ENCODE data around the gene ILK. TPM values are rescaled to one million over a fixed set of nuclear protein-coding genes. Genes with fewer than 3 reads are reported as not detected.

ILK gene
- total RNA-seq, 5 donors from 2014 or later (not counting 1 experiment from before 2014, with no cell fraction given), result 49.3 to 111 (median 99.4) TPM

GRCh38 chr11:6636480-6636879, 32.9 kb downstream of the ILK start:
- peaks cover 4 to 7% of the 10 kb centered on the region in 2 donors for H3K36me3 ChIP-seq (ENCODE audit: control insufficient read depth in 2 of 2, extremely low read depth in 1 of 2, insufficient read depth in 1 of 2, low read length in 1 of 2)
- H3K4me3 ChIP-seq (ENCODE audit: control insufficient read depth in 1 of 2, extremely low read depth in 1 of 2, low read length in 1 of 2), result no peak overlapping the region
- CTCF ChIA-PET, result no interaction called here
- Mint-ChIP-seq H3K9me3 (no peaks in the 10 kb centered on the region), H3K4me1 (peaks cover 0 to 6% (median 0%) of the 10 kb centered on the region in 3 donors), H3K4me3 (no peak overlapping the region), H3K36me3 (peaks cover 4% of the 10 kb centered on the region), H3K27ac (no peak overlapping the region), H3K27me3 (no peaks in the 10 kb centered on the region)
- H3K4me1 ChIP-seq (ENCODE audit: control insufficient read depth in 1 of 2, extremely low read depth in 1 of 2, insufficient read depth in 2 of 2, low read length in 2 of 2), result no peaks in the 10 kb centered on the region
- POLR2A ChIA-PET, result no interaction called here
- H3K27me3 ChIP-seq (replicated peaks in 1 of 2; ENCODE audit: control insufficient read depth in 2 of 2, extremely low read depth in 1 of 2, insufficient read depth in 2 of 2, low read length in 1 of 2), result peaks cover 0 to 13% of the 10 kb centered on the region in 2 experiments
- ATAC-seq (replicated peaks in 1 of 4) (no peak), DNase-seq (no peak)
- H3K27ac ChIP-seq (ENCODE audit: low read length), result no peak overlapping the region
- H3K9me3 ChIP-seq, result no peaks in the 10 kb centered on the region
- WGBS (ENCODE audit: insufficient coverage), result 87% methylated on average over 3 of the region's 3 CpGs

DNA sequence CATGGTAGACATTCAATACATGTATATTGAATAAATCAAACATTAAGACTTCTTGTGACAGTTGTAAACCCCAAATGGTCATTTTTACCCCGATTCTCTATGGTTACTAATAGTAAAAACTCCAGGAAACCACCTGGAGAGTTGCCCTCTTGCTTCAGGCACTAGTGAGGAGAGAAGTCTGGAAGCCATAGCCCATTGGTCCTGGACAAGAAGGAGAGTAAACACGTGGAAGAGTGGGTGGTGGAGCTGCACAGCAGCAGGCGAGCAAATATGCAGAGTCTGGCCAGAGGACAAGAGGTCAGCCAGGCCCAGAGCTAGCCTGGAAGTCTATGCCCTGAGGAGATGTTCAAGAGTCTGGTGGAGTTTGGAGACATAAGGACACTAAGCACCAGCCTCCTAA, 34.3 kb downstream of the ILK start:
- ATAC-seq (replicated peaks in 1 of 4) (no peak), DNase-seq (no peak)
- ChIA-PET CTCF (no interaction called here), POLR2A (no interaction called here)
- Mint-ChIP-seq H3K27ac (no peak overlapping the region), H3K4me3 (no peak overlapping the region), H3K9me3 (no peaks in the 10 kb centered on the region), H3K36me3 (peaks cover 3% of the 10 kb centered on the region), H3K4me1 (peaks cover 0 to 6% (median 0%) of the 10 kb centered on the region in 3 donors), H3K27me3 (no peaks in the 10 kb centered on the region)
- Histone ChIP-seq H3K4me1 (ENCODE audit: control insufficient read depth in 1 of 2, extremely low read depth in 1 of 2, insufficient read depth in 2 of 2, low read length in 2 of 2) (peaks cover 0 to 2% of the 10 kb centered on the region in 2 experiments), H3K4me3 (ENCODE audit: control insufficient read depth in 1 of 2, extremely low read depth in 1 of 2, low read length in 1 of 2) (no peak overlapping the region), H3K27ac (ENCODE audit: low read length) (no peak overlapping the region), H3K9me3 (no peaks in the 10 kb centered on the region), H3K36me3 (ENCODE audit: control insufficient read depth in 2 of 2, extremely low read depth in 1 of 2, insufficient read depth in 1 of 2, low read length in 1 of 2) (peaks cover 2 to 4% of the 10 kb centered on the region in 2 donors), H3K27me3 (replicated peaks in 1 of 2; ENCODE audit: control insufficient read depth in 2 of 2, extremely low read depth in 1 of 2, insufficient read depth in 2 of 2, low read length in 1 of 2) (peaks cover 0 to 16% of the 10 kb centered on the region in 2 experiments)
- WGBS (ENCODE audit: insufficient coverage), result no CpG with 5 or more reads among the region's 3 CpGs

GRCh38 chr11:6638429-6638828, 34.9 kb downstream of the ILK start:
- Histone ChIP-seq H3K27ac (ENCODE audit: low read length) (no peak overlapping the region), H3K4me1 (ENCODE audit: control insufficient read depth in 1 of 2, extremely low read depth in 1 of 2, insufficient read depth in 2 of 2, low read length in 2 of 2) (peaks cover 2 to 5% of the 10 kb centered on the region in 2 experiments), H3K4me3 (ENCODE audit: control insufficient read depth in 1 of 2, extremely low read depth in 1 of 2, low read length in 1 of 2) (no peak overlapping the region), H3K36me3 (ENCODE audit: control insufficient read depth in 2 of 2, extremely low read depth in 1 of 2, insufficient read depth in 1 of 2, low read length in 1 of 2) (peaks cover 2 to 4% of the 10 kb centered on the region in 2 donors), H3K9me3 (no peaks in the 10 kb centered on the region), H3K27me3 (replicated peaks in 1 of 2; ENCODE audit: control insufficient read depth in 2 of 2, extremely low read depth in 1 of 2, insufficient read depth in 2 of 2, low read length in 1 of 2) (peaks cover 0 to 16% of the 10 kb centered on the region in 2 experiments)
- Mint-ChIP-seq H3K4me1 (peaks cover 0 to 6% (median 0%) of the 10 kb centered on the region in 3 donors), H3K4me3 (no peak overlapping the region), H3K9me3 (no peaks in the 10 kb centered on the region), H3K36me3 (peaks cover 3% of the 10 kb centered on the region), H3K27ac (no peak overlapping the region), H3K27me3 (no peaks in the 10 kb centered on the region)
- DNase-seq (no peak), ATAC-seq (replicated peaks in 1 of 4) (no peak)
- CTCF ChIA-PET, result interaction anchor here (0.7 to 0.9 kb wide), 3 partner anchors 29 to 897 kb away, joined by 3 to 4 read pairs (median 4); no protein-coding TSS in a partner anchor
- WGBS (ENCODE audit: insufficient coverage), result 100% methylated on average over 2 of the region's 4 CpGs
- POLR2A ChIA-PET, result no interaction called here

GRCh38 chr11:6640036-6640984, 36.7 kb downstream of the ILK start:
- WGBS (ENCODE audit: insufficient coverage), result 97% methylated on average over 30 of the region's 36 CpGs
- no peak for ATAC-seq (replicated peaks in 1 of 4)

DNA sequence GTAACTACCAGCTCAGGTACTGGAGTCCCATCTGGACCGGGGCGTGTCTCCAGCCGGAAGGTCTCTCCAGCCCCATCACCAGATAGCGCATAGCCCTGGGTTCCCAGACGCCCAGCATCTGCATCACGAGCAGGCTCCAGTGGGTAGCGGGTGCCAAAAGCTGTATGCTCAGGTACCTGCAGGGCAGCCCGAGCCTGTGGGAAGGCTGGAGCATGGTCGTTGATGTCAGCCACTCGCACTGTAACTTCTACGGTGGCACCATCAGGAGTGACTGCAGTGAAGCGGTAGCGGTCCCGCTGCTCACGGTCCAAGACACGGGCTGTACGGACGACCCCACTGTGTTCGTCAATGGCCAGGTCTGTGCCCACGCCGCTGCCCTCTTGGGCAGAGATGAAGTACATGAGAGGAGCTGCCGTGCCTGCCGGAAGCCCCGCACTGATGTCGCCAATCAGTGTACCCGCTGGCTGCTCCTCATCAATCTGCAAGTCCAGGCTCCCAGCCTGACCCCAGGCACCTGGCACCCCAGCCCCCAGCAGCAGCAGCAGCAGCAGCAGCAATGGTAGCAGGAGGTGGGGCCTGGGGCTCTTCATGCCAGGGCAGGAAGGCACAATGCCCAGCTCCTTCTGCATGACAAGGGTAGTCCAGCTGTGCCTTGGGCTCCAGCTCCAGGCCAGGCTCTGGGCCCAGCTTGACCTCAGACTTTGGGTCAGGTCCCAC, 37.6 kb downstream of the ILK start:
- Mint-ChIP-seq H3K27me3 (no peaks in the 10 kb centered on the region), H3K4me3 (no peak overlapping the region), H3K27ac (no peak overlapping the region), H3K36me3 (peaks cover 3% of the 10 kb centered on the region), H3K9me3 (no peaks in the 10 kb centered on the region), H3K4me1 (peaks cover 0 to 6% (median 0%) of the 10 kb centered on the region in 3 donors)
- 91% methylated on average over 25 of the region's 26 CpGs for whole genome bisulfite sequencing (ENCODE audit: insufficient coverage)
- no peak overlapping the region for H3K4me3 ChIP-seq (ENCODE audit: control insufficient read depth in 1 of 2, extremely low read depth in 1 of 2, low read length in 1 of 2)
- ATAC-seq (replicated peaks in 1 of 4), result no peak
- POLR2A ChIA-PET, result no interaction called here
- peaks cover 2 to 4% of the 10 kb centered on the region in 2 donors for H3K36me3 ChIP-seq (ENCODE audit: control insufficient read depth in 2 of 2, extremely low read depth in 1 of 2, insufficient read depth in 1 of 2, low read length in 1 of 2)
- H3K27me3 ChIP-seq (replicated peaks in 1 of 2; ENCODE audit: control insufficient read depth in 2 of 2, extremely low read depth in 1 of 2, insufficient read depth in 2 of 2, low read length in 1 of 2), result peaks cover 0 to 16% of the 10 kb centered on the region in 2 experiments
- no peak overlapping the region for H3K27ac ChIP-seq (ENCODE audit: low read length)
- no peak for DNase-seq
- H3K9me3 ChIP-seq, result no peaks in the 10 kb centered on the region
- H3K4me1 ChIP-seq (ENCODE audit: control insufficient read depth in 1 of 2, extremely low read depth in 1 of 2, insufficient read depth in 2 of 2, low read length in 2 of 2), result peaks cover 9 to 25% of the 10 kb centered on the region in 2 experiments
- CTCF ChIA-PET, result no interaction called here

More at GRCh38 chr11:6640036-6640984, 36.7 kb downstream of the ILK start:
- Histone ChIP-seq H3K27me3 (replicated peaks in 1 of 2; ENCODE audit: control insufficient read depth in 2 of 2, extremely low read depth in 1 of 2, insufficient read depth in 2 of 2, low read length in 1 of 2) (peaks cover 0 to 16% of the 10 kb centered on the region in 2 experiments), H3K27ac (ENCODE audit: low read length) (no peak overlapping the region), H3K36me3 (ENCODE audit: control insufficient read depth in 2 of 2, extremely low read depth in 1 of 2, insufficient read depth in 1 of 2, low read length in 1 of 2) (peaks cover 2 to 4% of the 10 kb centered on the region in 2 donors), H3K4me1 (ENCODE audit: control insufficient read depth in 1 of 2, extremely low read depth in 1 of 2, insufficient read depth in 2 of 2, low read length in 2 of 2) (peaks cover 2 to 17% of the 10 kb centered on the region in 2 experiments), H3K4me3 (ENCODE audit: control insufficient read depth in 1 of 2, extremely low read depth in 1 of 2, low read length in 1 of 2) (no peak overlapping the region), H3K9me3 (no peaks in the 10 kb centered on the region)
- ChIA-PET CTCF (interaction anchor here in 1 of 2 donors (0.6 kb wide), 1 partner anchor 144 kb away, joined by 3 read pairs; no protein-coding TSS in a partner anchor), POLR2A (interaction anchor here in 1 of 2 donors (1.0 kb wide), 1 partner anchor 21 kb away, joined by 4 read pairs; the partner anchor contains the start of gene TPP1)
- Mint-ChIP-seq H3K4me1 (peaks cover 0 to 6% (median 0%) of the 10 kb centered on the region in 3 donors), H3K9me3 (no peaks in the 10 kb centered on the region), H3K27ac (no peak overlapping the region), H3K36me3 (peaks cover 3% of the 10 kb centered on the region), H3K27me3 (no peaks in the 10 kb centered on the region), H3K4me3 (no peak overlapping the region)
- DNase-seq, result no peak

DNA sequence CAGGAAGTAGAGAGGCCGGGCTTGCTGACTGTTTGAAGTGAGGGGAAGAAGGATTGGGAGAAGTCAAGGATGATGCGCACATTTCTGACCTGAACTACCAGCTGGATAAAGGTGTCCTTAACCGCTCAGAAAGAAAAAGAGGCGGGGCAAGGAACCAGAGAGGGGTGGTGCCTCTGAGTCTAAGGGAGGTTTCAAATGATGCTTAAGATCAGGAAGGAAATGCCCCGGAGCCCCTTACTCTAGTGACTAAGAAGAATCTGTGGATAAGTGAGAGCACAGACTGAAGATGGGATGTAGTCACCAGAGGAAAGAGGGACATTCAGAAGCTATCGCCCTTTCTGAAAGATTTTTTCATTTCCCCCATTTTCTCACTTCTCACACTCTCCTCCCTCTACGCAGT, 39.4 kb downstream of the ILK start:
- no peaks in the 10 kb centered on the region for H3K9me3 Mint-ChIP-seq
- no peak for ATAC-seq (replicated peaks in 1 of 4)
- no peak for DNase-seq
- H3K4me1 ChIP-seq (ENCODE audit: control insufficient read depth in 1 of 2, extremely low read depth in 1 of 2, insufficient read depth in 2 of 2, low read length in 2 of 2), result peaks cover 20 to 43% of the 10 kb centered on the region in 2 experiments
- WGBS (ENCODE audit: insufficient coverage), result 64% methylated on average over 6 of the region's 7 CpGs
- H3K4me1 Mint-ChIP-seq, result peaks cover 0 to 6% (median 0%) of the 10 kb centered on the region in 3 donors
- H3K27ac Mint-ChIP-seq, result no peak overlapping the region
- no peak overlapping the region for H3K27ac ChIP-seq (ENCODE audit: low read length)
- no peak overlapping the region for H3K4me3 ChIP-seq (ENCODE audit: control insufficient read depth in 1 of 2, extremely low read depth in 1 of 2, low read length in 1 of 2)
- peaks cover 3% of the 10 kb centered on the region for H3K36me3 Mint-ChIP-seq
- POLR2A ChIA-PET, result no interaction called here
- CTCF ChIA-PET, result interaction anchor here in 1 of 2 donors (0.7 kb wide), 1 partner anchor 40 kb away, joined by 3 read pairs; the partner anchor contains the start of gene MRPL17
- no peak overlapping the region for H3K4me3 Mint-ChIP-seq
- H3K27me3 Mint-ChIP-seq, result no peaks in the 10 kb centered on the region
- H3K9me3 ChIP-seq, result no peaks in the 10 kb centered on the region
- H3K36me3 ChIP-seq (ENCODE audit: control insufficient read depth in 2 of 2, extremely low read depth in 1 of 2, insufficient read depth in 1 of 2, low read length in 1 of 2), result peaks cover 2 to 4% of the 10 kb centered on the region in 2 donors
- H3K27me3 ChIP-seq (replicated peaks in 1 of 2; ENCODE audit: control insufficient read depth in 2 of 2, extremely low read depth in 1 of 2, insufficient read depth in 2 of 2, low read length in 1 of 2), result peaks cover 0 to 16% of the 10 kb centered on the region in 2 experiments
